Measurements from ENCODE around the gene ZIM2.

- TF ChIP-seq CTCF (IDR thresholded peaks at IDR 0.05; ENCODE audit: insufficient read depth, low read depth, low read length) (no peak), EZH2 (IDR thresholded peaks at IDR 0.05; ENCODE audit: insufficient read depth, low read length) (no peak)
Observed at GRCh38 chr19:56740501-56740900, 100.0 kb downstream of the ZIM2 start.

All from astrocyte (in vitro differentiated cells and primary cell).